ENCODE measurements around the gene IPCEF1. TPM values are rescaled to one million over a fixed set of nuclear protein-coding genes. Genes with fewer than 3 reads are reported as not detected.

The IPCEF1 gene
- polyA plus RNA-seq, 1 donor from 2014 or later, result 3.9 TPM

DNA sequence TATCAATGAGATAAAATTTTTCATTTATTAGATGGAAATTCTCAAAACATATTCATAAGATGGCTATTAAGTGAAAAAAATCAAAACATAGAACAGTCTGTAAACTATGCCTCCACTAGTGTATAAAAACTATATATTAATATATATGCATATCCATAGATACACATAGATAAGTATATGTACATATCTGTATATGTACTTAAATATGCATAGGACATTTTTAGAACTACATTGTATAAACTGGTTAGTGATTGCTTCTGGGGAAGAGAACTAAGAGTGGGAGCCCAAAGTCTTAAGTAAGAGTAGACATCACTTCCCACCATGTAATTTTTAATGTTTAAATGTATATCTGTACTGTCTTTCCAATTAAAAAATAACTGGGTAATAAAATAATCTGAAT lies 31.5 kb downstream of the IPCEF1 start:
- H3K9ac ChIP-seq (ENCODE audit: low read length), result no peak overlapping the region
- no peaks in the 10 kb centered on the region for H3K9me2 ChIP-seq (ENCODE audit: insufficient read depth, low read length)
- no peak overlapping the region for H3K4me2 ChIP-seq (ENCODE audit: low read length)
- no peak overlapping the region for H3K4me3 ChIP-seq (ENCODE audit: low read length)
- no peaks in the 10 kb centered on the region for H3K36me3 ChIP-seq (ENCODE audit: insufficient read depth, low read length)
- TF ChIP-seq TAF1 (IDR thresholded peaks at IDR 0.05; ENCODE audit: low read depth) (no peak), POLR2AphosphoS5 (IDR thresholded peaks at IDR 0.05) (no peak), EZH2 (IDR thresholded peaks at IDR 0.05; ENCODE audit: borderline replicate concordance, insufficient read depth, low read length, poor library complexity, severe bottlenecking) (no peak), SMC3 (conservative IDR thresholded peaks at IDR 0.05; ENCODE audit: poor library complexity) (no peak), RAD21 (conservative IDR thresholded peaks at IDR 0.05) (no peak), MXI1 (conservative IDR thresholded peaks at IDR 0.05; ENCODE audit: poor library complexity, severe bottlenecking) (no peak), EP300 (conservative IDR thresholded peaks at IDR 0.05; ENCODE audit: poor library complexity, severe bottlenecking) (no peak)
- TF ChIP-seq, protein P1, sequence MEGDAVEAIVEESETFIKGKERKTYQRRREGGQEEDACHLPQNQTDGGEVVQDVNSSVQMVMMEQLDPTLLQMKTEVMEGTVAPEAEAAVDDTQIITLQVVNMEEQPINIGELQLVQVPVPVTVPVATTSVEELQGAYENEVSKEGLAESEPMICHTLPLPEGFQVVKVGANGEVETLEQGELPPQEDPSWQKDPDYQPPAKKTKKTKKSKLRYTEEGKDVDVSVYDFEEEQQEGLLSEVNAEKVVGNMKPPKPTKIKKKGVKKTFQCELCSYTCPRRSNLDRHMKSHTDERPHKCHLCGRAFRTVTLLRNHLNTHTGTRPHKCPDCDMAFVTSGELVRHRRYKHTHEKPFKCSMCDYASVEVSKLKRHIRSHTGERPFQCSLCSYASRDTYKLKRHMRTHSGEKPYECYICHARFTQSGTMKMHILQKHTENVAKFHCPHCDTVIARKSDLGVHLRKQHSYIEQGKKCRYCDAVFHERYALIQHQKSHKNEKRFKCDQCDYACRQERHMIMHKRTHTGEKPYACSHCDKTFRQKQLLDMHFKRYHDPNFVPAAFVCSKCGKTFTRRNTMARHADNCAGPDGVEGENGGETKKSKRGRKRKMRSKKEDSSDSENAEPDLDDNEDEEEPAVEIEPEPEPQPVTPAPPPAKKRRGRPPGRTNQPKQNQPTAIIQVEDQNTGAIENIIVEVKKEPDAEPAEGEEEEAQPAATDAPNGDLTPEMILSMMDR (IDR thresholded peaks at IDR 0.05; ENCODE audit: poor library complexity, severe bottlenecking), result no peak
- TF ChIP-seq, protein P2, sequence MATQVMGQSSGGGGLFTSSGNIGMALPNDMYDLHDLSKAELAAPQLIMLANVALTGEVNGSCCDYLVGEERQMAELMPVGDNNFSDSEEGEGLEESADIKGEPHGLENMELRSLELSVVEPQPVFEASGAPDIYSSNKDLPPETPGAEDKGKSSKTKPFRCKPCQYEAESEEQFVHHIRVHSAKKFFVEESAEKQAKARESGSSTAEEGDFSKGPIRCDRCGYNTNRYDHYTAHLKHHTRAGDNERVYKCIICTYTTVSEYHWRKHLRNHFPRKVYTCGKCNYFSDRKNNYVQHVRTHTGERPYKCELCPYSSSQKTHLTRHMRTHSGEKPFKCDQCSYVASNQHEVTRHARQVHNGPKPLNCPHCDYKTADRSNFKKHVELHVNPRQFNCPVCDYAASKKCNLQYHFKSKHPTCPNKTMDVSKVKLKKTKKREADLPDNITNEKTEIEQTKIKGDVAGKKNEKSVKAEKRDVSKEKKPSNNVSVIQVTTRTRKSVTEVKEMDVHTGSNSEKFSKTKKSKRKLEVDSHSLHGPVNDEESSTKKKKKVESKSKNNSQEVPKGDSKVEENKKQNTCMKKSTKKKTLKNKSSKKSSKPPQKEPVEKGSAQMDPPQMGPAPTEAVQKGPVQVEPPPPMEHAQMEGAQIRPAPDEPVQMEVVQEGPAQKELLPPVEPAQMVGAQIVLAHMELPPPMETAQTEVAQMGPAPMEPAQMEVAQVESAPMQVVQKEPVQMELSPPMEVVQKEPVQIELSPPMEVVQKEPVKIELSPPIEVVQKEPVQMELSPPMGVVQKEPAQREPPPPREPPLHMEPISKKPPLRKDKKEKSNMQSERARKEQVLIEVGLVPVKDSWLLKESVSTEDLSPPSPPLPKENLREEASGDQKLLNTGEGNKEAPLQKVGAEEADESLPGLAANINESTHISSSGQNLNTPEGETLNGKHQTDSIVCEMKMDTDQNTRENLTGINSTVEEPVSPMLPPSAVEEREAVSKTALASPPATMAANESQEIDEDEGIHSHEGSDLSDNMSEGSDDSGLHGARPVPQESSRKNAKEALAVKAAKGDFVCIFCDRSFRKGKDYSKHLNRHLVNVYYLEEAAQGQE (IDR thresholded peaks at IDR 0.05; ENCODE audit: borderline replicate concordance), result no peak
- H3K9me3 ChIP-seq (ENCODE audit: low read length), result peaks cover 3% of the 10 kb centered on the region
- H3K27ac ChIP-seq (ENCODE audit: low read length), result no peak overlapping the region
- no peaks in the 10 kb centered on the region for H3K79me2 ChIP-seq (replicated peaks; ENCODE audit: insufficient read depth, low read length)
- H4K20me1 ChIP-seq (ENCODE audit: insufficient read depth), result no peaks in the 10 kb centered on the region
- H3F3A ChIP-seq (ENCODE audit: insufficient read depth, low read length, poor library complexity, severe bottlenecking), result no peaks in the 10 kb centered on the region
- no peaks in the 10 kb centered on the region for H3K27me3 ChIP-seq (ENCODE audit: insufficient read depth, low read depth, low read length)
- H2AFZ ChIP-seq (ENCODE audit: low read depth, low read length), result no peak overlapping the region

DNA sequence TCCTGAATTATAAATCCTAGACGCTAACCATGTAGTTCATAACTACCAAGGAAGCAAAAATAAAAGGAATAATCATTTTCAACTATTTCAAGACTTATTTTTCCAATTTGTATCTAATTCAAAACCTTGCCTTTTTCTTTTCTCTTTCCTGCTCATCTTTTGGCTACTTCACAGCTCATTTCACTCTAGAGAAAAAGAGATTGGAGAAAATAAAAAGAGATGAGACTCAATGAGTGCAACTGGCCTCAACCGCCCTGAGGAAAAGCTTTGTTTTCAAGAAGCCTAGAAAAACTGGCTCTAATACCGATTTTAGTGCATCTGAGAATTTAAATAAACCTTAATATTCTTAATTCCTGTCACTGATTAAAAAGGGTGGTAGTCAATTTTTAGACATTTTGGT lies 36.4 kb downstream of the IPCEF1 start:
- Histone ChIP-seq H2AFZ (ENCODE audit: low read depth, low read length) (no peak overlapping the region), H3F3A (ENCODE audit: insufficient read depth, low read length, poor library complexity, severe bottlenecking) (no peaks in the 10 kb centered on the region), H3K9me3 (ENCODE audit: low read length) (peaks cover 3% of the 10 kb centered on the region), H3K36me3 (ENCODE audit: insufficient read depth, low read length) (no peaks in the 10 kb centered on the region), H3K9me2 (ENCODE audit: insufficient read depth, low read length) (no peaks in the 10 kb centered on the region), H3K79me2 (replicated peaks; ENCODE audit: insufficient read depth, low read length) (no peaks in the 10 kb centered on the region), H3K4me2 (ENCODE audit: low read length) (no peak overlapping the region), H3K27me3 (ENCODE audit: insufficient read depth, low read depth, low read length) (no peaks in the 10 kb centered on the region), H3K27ac (ENCODE audit: low read length) (no peak overlapping the region), H3K4me3 (ENCODE audit: low read length) (no peak overlapping the region), H4K20me1 (ENCODE audit: insufficient read depth) (no peaks in the 10 kb centered on the region), H3K9ac (ENCODE audit: low read length) (no peak overlapping the region)
- no peak for TF ChIP-seq POLR2AphosphoS5 (IDR thresholded peaks at IDR 0.05)
- TF ChIP-seq EZH2 (IDR thresholded peaks at IDR 0.05; ENCODE audit: borderline replicate concordance, insufficient read depth, low read length, poor library complexity, severe bottlenecking), result no peak
- TF ChIP-seq MXI1 (conservative IDR thresholded peaks at IDR 0.05; ENCODE audit: poor library complexity, severe bottlenecking), result no peak
- no peak for TF ChIP-seq SMC3 (conservative IDR thresholded peaks at IDR 0.05; ENCODE audit: poor library complexity)
- TF ChIP-seq TAF1 (IDR thresholded peaks at IDR 0.05; ENCODE audit: low read depth), result no peak
- no peak for TF ChIP-seq EP300 (conservative IDR thresholded peaks at IDR 0.05; ENCODE audit: poor library complexity, severe bottlenecking)
- TF ChIP-seq, protein P2 (IDR thresholded peaks at IDR 0.05; ENCODE audit: borderline replicate concordance), result no peak
- no peak for TF ChIP-seq RAD21 (conservative IDR thresholded peaks at IDR 0.05)
- TF ChIP-seq, protein P1 (IDR thresholded peaks at IDR 0.05; ENCODE audit: poor library complexity, severe bottlenecking), result no peak
